Right lung (tissue), 10 donors: ENCODE measurements around the gene PRXL2C. TPM values are rescaled to one million over a fixed set of nuclear protein-coding genes. Genes with fewer than 3 reads are reported as not detected.
A peak's percentile ranks its signal among the peaks of the same experiment; 100 is the strongest.
"Not testable (repeated sequence)": the region's sequence is repeated elsewhere in the genome, so short reads cannot be mapped to it uniquely, and the experiment has no call there.

ENCODE experiments used
- DNase-seq, 2 donors: peaks; one replicate each; pipeline ENCODE4 v3.0.0-alpha.2; 2013
- long read RNA-seq, 8 donors: transcript quantifications; one replicate each; lab custom pipeline, GENCODE V29; 2026
- polyA plus RNA-seq, 5 donors: library from polyadenylated mRNA; unstranded; fragments of 120-200 nt; gene quantifications; one replicate each; pipeline versions ENCODE4 v1.2.1 to v1.2.3, GENCODE V29; 2013; ENCODE audit warnings: inconsistent platforms in 1 of 5, low replicate concordance in 1 of 5; ENCODE audit not compliant: insufficient read length in 5 of 5, insufficient read depth in 1 of 5

PRXL2C gene
- polyA plus RNA-seq: 1 to 10 TPM; 5.1 to 8.1 (median 6.0) TPM
- long read RNA-seq, donor 1, transcript PRXL2C-201 (6 exons, 2,863 nt): major isoform, 5 of 6 reads
- long read RNA-seq, donor 1, partial matches to known transcripts: 0 of 6 reads
- long read RNA-seq, donor 1, other reads (novel, unspliced or antisense): 0 of 6 reads
- long read RNA-seq, donor 2, transcript PRXL2C-201 (6 exons, 2,863 nt): major isoform, 6 of 6 reads
- long read RNA-seq, donor 2, partial matches to known transcripts: 0 of 6 reads
- long read RNA-seq, donor 2, other reads (novel, unspliced or antisense): 0 of 6 reads
- long read RNA-seq, donor 3, partial matches to known transcripts: 0 of 2 reads
- long read RNA-seq, donor 3, other reads (novel, unspliced or antisense): 0 of 2 reads
- long read RNA-seq, donor 4, partial matches to known transcripts: 0 of 2 reads
- long read RNA-seq, donor 4, other reads (novel, unspliced or antisense): 0 of 2 reads
- long read RNA-seq, donor 5, partial matches to known transcripts: 12 of 13 reads
- long read RNA-seq, donor 5, other reads (novel, unspliced or antisense): 0 of 13 reads
- long read RNA-seq, donor 6, transcript PRXL2C-201 (6 exons, 2,863 nt): major isoform, 5 of 5 reads
- long read RNA-seq, donor 6, partial matches to known transcripts: 0 of 5 reads
- long read RNA-seq, donor 6, other reads (novel, unspliced or antisense): 0 of 5 reads
- long read RNA-seq, donor 7, partial matches to known transcripts: 0 of 4 reads
- long read RNA-seq, donor 7, other reads (novel, unspliced or antisense): 0 of 4 reads
- long read RNA-seq, donor 8, partial matches to known transcripts: 0 of 1 reads
- long read RNA-seq, donor 8, other reads (novel, unspliced or antisense): 0 of 1 reads

DNA sequence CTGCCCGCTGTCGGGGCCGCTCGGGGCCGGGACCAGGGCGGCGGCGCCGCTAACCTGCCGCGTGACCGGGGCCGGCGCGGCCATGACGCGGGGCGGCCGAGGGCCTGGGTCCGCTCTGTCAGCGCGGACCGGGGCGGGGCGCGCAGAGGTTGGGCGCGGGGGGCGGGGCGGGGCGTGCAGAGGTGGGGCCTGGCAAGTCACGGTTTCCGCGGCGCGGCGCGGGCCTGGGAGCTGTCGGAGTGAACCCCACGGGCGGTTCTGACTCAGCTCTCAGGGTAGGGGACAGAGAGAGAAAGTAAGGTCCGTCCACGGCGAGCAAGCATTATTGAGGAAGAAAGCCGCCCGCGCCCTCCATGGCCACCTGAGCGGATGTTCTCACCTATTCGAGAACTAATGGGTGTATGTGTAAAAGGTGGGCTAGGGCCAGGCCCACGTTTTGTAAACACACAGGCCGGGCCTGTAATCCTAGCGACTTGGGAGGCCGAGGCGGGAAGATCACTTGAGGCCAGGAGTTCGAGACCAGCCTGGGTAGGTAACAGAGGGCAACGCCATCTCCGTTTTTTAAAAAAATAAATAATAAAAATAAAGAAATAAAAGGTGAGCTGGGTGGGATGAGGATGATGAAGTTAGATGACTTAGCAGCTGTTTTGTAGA is at the start of gene PRXL2C:
TSS of gene PRXL2C (minus strand) at position 120 of the 654 bp plus-strand sequence. CDS start at position 84, 36 bp downstream.
- DNase-seq: peak; percentile 57 to 61

GRCh38 chr9:96700721-96701375 is 45.7 kb upstream of the PRXL2C start:
- not testable (repeated sequence) for DNase-seq

GRCh38 chr9:96691326-96691725 is 36.2 kb upstream of the PRXL2C start:
- no peak for DNase-seq

DNA sequence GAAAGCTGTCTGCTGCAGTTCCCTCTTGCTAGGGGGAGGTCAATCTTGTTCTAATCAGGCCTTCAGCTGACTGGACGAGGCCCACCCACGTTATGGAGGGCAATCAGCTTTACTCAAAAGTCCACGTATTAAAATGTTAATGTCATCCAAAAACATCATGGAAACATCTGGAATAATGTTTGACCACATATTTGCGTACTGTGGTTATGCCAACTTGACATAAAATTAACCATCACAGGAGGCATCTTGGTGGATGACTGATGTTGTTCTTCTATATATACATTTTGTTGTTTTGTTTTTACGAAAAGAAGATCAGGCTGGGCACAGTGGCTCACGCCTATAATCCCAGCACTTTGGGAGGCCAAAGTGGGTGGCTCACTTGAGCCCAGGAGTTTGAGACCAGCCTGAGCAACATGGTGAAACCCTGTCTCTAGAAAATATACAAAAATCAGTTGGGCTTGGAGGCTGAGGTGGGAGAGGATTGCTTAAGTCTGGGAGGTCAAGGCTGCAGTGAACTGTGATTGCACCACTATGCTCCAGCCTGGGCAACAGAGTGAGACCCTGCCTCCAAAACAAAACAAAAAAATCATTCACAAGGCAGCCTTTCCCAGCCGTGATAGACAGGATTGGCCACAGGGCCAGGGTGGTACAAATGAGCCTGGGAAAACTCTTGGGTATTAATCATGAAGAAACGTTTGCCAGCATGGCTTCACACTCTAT is 33.8 kb upstream of the PRXL2C start:
- DNase-seq: no peak

DNA sequence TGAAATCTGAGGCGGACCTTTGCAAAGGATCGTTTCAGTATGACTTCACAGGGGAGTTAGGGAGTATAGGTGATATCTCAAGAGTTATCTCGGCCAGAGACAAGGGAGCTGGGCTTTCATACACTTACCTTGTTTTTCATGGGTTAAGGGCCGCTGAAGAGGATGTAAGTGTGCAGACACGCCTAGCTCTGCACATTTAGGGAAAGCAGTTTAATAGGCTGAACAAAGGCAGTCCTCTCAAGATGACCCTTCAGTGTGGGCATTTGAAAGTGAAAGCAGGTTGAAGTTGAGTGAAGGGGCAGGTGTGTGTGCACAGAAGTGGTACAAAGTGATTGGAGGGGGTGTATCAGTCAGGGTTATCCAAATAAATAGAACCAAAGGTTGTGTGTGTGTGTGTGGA is 33.1 kb upstream of the PRXL2C start:
- peak; percentile 23 to 38 for DNase-seq

DNA sequence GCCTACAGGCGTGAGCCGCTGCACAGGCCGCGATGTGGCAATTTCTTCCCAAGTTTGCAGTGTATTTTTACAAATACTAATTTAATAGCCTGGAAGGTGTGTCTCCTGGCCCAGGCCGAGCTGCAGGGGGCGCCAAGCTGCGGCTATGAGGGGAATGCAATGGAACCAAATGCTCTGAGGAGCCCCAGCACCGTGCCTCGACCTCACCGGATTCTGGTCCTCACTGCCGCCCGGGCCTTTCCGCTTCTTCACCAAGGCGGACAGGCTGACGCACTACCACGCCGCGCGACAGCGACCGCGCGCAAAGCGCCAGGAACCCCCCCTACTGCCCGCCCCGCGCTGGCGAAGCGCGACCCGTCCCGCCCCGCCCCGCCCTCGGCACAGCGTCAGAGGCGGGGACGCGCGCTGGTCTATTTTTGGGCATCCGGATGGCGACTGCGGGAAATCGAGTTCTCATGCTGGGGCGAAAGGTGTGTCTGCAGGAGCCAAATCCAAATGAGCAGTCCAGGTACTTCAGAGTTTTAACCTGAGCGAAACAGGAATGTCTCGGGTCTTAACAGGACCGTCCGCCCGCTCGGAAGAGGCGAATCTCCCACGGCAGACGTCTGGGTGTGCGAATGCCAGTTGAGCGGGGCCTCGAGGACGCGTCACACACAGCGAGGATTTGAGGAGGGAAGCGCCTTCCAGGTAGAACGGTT is 31.7 kb upstream of the PRXL2C start:
- peak; percentile 75 to 83 for DNase-seq

GRCh38 chr9:96680812-96681499 is 25.8 kb upstream of the PRXL2C start:
- no peak for DNase-seq

DNA sequence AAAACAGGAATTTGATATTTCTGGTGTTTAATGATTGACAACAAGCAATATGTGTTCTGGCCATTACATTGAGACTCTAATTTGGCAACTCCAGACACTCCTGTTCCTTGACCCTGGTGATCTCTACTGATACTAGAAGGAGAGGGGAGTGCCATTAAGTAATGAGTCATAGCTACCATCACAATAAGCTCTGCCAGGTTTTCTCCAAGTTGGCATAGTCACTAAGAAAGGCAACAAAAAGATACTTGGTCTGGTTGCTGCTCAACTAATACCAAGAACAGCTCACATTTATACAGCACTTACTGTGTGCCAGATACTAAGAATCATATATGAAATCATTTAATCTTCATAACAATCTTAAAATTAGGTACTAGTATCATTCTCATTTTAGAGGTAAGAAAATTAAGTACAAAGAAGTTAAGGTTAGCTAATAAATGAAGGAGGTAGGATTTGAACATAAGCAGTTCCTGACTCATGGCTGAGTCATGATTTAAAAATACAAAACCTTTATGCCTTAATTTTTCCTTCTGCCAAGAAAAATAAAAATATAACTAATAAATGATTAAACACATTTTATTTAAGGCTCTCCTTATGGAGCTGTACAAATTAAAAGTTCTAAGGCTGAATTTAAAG is 19.9 kb upstream of the PRXL2C start:
- no peak for DNase-seq

DNA sequence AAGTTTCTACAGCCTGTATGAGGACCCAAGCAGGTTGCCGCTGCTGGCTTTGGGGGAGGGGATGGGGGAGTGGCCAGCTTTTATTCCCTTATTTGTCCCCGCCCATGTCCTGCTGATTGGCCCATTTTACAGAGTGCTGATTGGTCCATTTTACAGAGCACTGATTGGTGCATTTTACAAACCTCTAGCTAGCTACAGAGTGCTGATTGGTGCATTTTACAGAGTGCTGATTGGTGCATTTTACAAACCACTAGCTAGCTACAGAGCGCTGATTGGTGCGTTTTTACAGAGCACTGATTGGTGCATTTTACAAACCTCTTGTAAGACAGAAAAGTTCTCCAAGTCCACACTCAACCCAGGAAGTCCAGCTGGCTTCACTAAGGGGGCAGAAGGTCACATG is 18.7 kb upstream of the PRXL2C start:
- DNase-seq: not testable (repeated sequence)

GRCh38 chr9:96668868-96669534 is 13.9 kb upstream of the PRXL2C start:
- no peak for DNase-seq

DNA sequence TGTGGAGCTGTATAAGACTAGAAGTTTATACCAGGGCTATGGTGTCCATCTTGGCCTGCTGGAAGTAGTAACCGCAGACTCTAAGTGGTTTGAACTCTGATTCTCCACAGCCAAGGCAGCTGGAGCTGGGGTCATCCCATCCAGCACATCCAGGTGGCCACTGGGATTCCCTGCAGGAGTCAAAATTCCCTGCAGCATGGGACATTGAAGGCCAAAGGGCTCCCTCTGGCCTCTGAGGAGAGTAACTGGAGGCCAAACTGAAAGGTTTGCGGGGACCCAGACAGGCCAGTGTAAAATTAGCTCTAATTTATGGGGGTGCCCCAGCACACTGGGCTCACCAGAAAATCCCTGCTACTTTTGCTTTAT is 12.2 kb upstream of the PRXL2C start:
- no peak for DNase-seq

DNA sequence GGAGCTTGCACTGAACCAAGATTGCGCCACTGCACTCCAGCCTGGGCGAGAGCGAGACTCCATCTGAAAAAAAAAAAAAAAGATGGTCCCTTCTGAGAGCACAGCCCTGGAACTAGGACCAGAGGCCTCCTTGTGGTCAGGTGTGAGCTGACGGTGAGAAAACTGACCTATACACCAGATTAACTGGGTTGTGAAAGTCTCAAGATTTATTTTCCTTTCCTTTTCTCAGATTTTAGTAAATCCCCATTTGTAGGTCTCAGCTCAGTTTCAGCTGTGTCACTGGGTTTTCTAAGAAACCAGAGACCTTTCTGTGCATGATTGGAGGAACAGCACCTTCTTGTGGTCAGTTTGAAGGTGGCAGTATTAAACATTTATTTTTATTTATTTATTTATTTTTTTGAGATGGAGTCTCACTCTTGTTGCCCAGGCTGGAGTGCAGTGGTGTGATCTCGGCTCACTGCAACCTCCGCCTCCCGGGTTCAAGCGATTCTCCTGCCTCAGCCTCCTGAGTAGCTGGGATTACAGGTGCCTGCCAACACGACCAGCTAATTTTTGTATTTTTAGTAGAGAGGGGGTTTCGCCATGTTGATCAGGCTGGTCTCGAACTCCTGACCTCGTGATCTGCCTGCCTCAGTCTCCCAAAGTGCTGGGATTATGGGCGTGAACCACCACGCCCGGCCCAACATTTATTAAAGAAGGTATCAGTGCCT is 11.7 kb upstream of the PRXL2C start:
- DNase-seq: not testable (repeated sequence)

- DNase-seq: no peak
Observed at GRCh38 chr9:96665789-96666188, 10.7 kb upstream of the PRXL2C start.

DNA sequence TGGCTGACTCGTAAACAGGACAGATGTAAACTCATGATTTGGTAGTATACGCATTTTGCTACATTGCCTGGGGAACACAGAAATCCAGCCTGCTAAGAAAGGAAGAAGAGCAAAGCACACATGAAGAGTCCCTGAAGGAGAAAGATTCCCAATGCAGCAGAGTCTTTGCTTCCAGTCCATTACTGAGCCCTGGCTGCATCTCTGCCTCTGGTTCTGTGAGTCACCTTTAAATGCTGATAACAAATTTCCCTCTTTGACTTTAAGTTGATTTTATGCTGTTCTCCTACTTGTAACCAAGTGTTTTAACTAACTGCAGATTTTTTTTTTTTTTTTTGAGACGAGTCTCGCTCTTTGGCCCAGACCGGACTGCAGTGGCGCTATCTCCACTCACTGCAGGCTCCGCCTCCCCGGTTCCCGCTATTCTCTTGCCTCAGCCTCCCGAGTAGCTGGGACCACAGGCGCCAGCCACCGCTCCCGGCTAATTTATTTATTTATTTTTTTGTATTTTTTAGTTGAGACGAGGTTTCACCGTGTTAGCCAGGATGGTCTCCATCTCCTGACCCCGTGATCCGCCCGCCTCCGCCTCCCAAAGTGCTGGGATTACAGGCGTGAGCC is 8.5 kb upstream of the PRXL2C start:
- no peak for DNase-seq

- DNase-seq: no peak
Observed at GRCh38 chr9:96661711-96662110, 6.6 kb upstream of the PRXL2C start.

DNA sequence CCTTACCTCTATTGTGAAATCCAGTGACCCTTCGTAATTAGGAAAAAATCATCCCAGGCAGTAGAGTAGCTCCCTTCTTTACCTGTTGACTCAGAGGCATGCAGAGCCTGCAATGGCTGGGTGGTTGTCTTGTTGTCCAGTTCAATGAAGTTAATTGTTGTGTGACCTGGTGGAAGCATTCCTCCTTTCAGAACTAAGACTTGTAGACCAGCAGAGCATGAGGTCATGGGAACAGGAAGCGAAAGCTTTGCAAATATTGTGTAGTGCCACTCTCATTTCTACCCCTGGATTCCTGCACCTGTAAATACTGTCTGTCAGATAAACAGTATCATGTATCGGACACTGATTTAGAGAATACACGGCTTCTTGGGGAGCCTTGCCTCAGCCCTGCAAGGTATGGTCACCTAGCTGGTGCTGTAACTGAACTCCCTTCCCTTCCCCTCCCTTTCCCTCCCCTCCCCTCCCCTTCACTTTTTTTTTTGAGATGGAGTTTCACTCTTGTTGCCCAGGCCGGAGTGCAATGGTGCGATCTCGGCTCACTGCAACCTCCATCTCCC is 5.7 kb upstream of the PRXL2C start:
- DNase-seq: no peak
